NCI-H146 treated with DMSO at 0.1 percent for 48 hours (cell line): Measurements from ENCODE around the gene NNMT.
A peak's percentile ranks its signal among the peaks of the same experiment; 100 is the strongest.

ENCODE experiments used
- DNase-seq: peaks from one replicate; lab custom pipeline; 2025; ENCODE audit not compliant: unreplicated experiment; lab: John Stamatoyannopoulos, UW

NNMT gene

DNA sequence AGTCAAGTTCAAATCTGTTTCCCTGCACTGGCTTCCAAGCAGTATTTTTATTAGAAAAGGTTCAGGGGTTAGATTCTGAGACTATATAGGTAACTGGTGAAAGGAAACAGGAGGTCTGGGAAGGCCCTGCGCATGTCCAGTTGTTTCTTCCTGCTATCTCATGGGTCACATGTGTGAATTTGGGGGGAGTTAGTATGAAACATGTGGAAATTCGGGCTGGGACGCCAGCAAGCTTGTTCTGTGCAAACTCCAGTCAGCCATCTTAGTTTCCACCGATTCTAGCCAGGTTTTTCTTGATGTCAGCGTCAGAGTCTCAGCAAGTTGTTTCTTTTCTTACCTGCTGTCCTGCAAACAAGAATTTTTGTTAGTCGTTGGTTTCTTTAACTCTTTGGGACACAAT lies 46.8 kb downstream of the NNMT start:
- no peak for DNase-seq

DNA sequence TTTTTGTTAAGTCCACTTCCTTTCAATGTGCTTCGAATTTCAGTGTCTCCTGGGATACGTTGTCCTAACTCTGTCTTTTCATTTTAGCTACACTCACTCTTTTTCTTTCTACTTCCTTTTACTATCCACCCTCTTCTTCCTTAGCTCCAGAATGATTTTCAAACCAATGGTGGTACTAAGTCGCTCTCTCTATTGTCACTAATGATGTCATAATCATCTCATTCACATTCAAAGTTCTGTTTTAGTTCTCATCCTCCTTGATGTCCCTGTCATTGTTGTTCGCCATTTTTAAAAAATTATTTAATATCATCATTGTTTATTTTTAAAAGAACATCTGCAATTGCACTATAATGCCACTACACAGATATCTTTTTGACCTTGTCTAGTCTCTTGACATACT lies 47.3 kb downstream of the NNMT start:
- no peak for DNase-seq

DNA sequence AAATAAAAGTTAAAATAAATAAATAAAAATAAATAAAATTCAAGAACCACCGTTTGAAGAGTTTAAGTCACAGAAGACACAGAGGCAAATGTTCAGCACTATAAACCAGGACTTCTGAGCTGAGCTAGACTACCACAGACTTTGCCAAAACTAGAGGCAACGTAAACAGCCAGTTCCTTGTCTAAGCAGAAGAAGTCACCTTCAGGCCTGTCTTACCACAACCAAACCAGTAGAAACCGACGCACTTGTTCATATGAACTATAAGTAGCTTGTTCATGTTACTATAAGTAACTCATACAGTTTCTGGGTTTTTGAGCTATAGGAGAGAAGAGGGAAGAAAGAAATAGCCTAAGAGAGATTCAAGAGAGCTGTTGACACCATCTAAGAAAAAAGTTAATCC lies 48.3 kb downstream of the NNMT start:
- DNase-seq = no peak

DNA sequence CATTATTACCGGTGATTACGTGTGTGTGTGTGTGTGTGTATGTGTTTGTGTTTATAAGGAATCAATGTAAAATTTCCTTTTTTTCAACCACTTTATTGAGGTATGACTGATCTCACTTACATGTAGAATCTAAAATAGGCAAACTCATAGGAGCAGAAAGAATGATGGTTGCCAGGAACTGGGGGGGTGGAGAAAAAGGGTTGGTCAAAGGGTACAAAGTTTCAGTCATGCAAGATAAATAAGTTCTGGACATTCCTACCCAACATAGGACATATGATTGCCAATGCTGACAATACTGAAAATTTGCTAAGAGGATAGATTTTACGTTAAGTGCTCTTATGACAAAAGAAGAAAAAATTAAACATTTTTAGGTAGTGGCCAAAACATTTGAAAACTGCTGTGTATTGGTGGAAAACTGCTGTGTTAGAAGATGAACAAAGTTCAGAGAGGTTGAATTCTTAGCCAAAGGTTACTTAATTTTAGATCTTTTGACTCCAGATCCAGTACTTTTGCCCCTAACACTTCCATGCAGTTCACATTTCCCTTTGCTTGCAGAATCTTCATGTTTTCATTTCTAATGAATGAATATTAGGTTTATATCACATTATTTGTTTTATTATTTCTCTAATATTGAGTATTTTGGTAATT lies 49.5 kb downstream of the NNMT start:
- DNase-seq = no peak

DNA sequence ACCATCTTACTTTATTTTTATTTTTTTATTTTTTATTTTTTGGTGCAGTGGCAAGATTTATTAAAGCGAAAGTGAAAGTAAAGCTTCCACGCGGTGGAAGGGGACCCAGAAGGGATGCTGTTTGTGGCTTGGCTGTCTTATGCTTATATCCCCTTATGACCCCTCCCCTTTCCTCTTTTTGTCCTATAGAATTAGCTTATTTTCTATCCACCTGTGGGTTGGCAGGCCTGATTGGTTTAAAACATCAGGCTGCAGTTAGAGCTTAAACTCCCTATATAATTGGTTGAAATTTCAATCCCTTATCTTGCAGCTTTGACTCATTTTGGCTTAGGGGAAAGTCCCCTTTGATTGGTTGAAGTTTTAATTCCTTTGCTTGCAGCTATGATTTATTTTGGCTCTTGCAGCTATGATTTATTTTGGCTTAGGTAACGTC lies 50.5 kb downstream of the NNMT start:
- DNase-seq = no peak

- DNase-seq = peak; percentile 36
Observed at GRCh38 chr11:114348200-114349191, 52.3 kb downstream of the NNMT start.

DNA sequence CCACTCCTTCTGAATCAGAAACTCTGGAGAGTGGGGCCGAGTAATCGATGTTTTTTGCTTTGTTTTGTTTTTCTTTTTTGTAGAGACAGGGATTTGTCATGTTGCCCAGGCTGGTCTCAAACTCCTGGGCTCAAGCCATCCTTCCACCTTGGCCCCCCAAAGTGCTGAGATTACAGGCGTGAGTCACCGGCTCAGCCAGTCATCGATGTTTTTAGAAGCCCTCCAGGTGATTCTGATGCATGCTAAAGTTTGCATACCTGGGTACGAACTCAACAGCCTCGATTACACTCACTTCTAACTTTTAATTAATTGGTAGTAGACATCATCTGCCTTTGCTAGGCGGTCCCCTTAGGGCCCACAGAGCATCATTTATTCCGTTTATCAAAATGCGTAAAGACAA lies 53.8 kb downstream of the NNMT start:
- DNase-seq = no peak

DNA sequence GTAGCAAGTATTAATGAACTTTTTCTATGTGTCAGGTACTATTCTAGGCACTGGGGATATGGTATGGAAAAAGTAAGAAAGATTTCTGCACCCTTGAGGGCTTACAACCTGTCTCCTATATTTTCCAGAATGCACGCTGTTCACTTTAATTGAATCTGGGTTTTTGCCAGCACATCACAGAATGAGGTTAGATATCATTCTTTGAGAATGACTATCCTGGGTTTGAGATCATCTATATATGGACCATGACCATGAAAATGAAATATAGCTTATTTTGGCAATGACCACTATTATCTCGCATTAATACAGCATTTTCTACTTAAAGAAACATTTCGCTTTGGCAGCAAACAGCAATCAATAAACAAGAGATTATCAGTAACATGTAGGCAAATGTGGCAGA lies 57.2 kb downstream of the NNMT start:
- DNase-seq = no peak

DNA sequence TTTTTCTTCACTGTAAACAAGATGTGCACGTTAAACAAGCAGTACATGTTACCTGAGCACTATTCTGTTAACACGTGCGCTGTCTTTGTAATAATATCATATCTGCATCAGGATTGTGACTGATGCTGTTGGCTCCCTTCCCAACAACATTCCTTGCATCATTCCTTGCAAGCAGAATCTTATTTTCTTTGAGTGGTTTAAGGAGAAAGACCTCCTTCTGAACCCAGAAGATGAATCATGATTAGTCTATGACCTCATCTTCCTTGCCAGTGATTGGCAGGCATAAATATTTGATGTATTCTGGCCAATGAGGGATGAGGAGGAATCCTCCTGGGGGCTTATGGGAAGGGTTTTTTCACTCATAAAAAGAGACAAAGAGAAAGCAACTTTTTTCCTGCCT lies 57.9 kb downstream of the NNMT start:
- DNase-seq = no peak

- DNase-seq = no peak
Observed at GRCh38 chr11:114358716-114359115, 62.5 kb downstream of the NNMT start.

- DNase-seq = no peak
Observed at GRCh38 chr11:114359342-114359741, 63.1 kb downstream of the NNMT start.

DNA sequence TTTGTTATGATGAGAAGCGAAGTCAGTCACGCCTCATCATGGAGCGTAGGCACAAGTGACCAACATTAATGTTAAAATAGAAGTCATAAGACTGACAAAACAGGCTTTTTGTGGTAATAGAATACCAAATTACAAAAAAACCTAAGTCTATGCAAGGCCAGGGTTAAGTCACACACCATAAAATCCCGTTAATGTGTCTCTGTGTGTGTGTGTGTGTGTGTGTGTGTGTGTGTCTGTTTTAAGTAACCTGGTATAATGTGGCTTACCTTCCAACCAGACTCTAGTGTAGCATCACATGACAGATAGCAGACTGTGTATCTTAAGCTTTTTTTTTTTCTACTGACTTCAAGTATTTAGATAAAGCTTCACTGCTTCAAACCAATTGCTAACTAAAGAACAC lies 66.1 kb downstream of the NNMT start:
- no peak for DNase-seq

DNA sequence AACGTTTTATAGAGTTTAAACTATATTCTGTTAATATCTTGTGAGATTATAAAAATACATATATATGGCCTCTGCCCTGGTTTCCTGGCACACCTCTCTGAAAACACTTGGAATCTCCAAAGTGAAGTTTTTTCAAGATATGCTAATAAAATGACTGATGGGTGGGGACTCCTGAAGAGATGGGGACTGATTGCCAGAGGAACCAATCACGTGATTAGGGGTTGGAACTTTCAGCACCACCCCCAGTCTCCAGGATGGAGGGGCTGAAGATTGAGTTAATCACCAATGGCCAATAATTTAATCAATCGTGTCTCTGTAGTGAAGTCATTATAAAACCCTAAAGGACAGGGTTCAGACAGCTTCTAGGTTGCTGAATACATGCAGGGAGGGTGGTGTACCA lies 66.8 kb downstream of the NNMT start:
- no peak for DNase-seq
